GM12878 (cell line): ENCODE results near the gene CEBPB. TPM values are rescaled to one million over a fixed set of nuclear protein-coding genes. Genes with fewer than 3 reads are reported as not detected.

Source experiments
- CHD2 ChIP-seq: IDR thresholded peaks from 2 replicates; pipeline ENCODE4 v1.6.1; 2011; ENCODE audit warnings: low read depth, low read length, improper control_type of control experiment, borderline replicate concordance
- KLF5 ChIP-seq: fragments of 450-650 bp; IDR thresholded peaks from 2 replicates; pipeline ENCODE4 v1.6.1; 2014; ENCODE audit warnings: mild to moderate bottlenecking; ENCODE audit not compliant: partially characterized antibody
- RBBP5 ChIP-seq: fragments of 200-600 bp; sonication (generic); conservative IDR thresholded peaks from 2 replicates; pipeline ENCODE4 v1.6.1; 2016
- SMAD5 ChIP-seq: IDR thresholded peaks from 2 replicates; pipeline ENCODE4 v1.6.1; 2016; ENCODE audit warnings: antibody characterized with exemption, low read depth
- polyA plus RNA-seq, 11 experiments: library from polyadenylated mRNA; depleted of rRNA in 4 of 11; unstranded in 6 of 11; stranded (reverse) in 5 of 11; fragments of >200 nt; fragmentation: Nextera tagmentation in 4 of 11; fragmentation: Illumina TruSeq in 1 of 11; extraction: Ambion mirVana in 4 of 11; extraction: Trizol in 1 of 11; gene quantifications; 1 replicate in 1 of 11; 2 replicates in 10 of 11; pipeline versions ENCODE4 v1.2.1 to v1.2.3, GENCODE V29; 2011 to 2016; ENCODE audit warnings: inconsistent platforms in 2 of 11, missing spikeins in 2 of 11, low read depth in 1 of 11
- total RNA-seq, 4 experiments: library from RNA; depleted of rRNA in 3 of 4; stranded (reverse); fragments of >200 nt in 3 of 4; fragmentation: Illumina TruSeq in 1 of 4; extraction: Trizol in 1 of 4; gene quantifications; 2 replicates each; pipeline versions ENCODE4 v1.2.1 to v1.2.3, GENCODE V29; 2013 to 2021
- TF ChIP-seq, protein P1 (sequence below): fragments of 450-650 bp; IDR thresholded peaks from 2 replicates; pipeline ENCODE4 v1.6.1; 2017; ENCODE audit warnings: mild to moderate bottlenecking, moderate library complexity
- TF ChIP-seq, protein P2 (sequence below): fragments of 450-650 bp; IDR thresholded peaks from 2 replicates; pipeline ENCODE4 v1.6.1; 2017; ENCODE audit warnings: borderline replicate concordance

The CEBPB gene
- total and polyA plus RNA-seq, 10 of the 15 experiments (the other 5 are each of a cell fraction or from before 2014, with no cell fraction given) = 0.18 to 8.8 (median 1.6) TPM

DNA sequence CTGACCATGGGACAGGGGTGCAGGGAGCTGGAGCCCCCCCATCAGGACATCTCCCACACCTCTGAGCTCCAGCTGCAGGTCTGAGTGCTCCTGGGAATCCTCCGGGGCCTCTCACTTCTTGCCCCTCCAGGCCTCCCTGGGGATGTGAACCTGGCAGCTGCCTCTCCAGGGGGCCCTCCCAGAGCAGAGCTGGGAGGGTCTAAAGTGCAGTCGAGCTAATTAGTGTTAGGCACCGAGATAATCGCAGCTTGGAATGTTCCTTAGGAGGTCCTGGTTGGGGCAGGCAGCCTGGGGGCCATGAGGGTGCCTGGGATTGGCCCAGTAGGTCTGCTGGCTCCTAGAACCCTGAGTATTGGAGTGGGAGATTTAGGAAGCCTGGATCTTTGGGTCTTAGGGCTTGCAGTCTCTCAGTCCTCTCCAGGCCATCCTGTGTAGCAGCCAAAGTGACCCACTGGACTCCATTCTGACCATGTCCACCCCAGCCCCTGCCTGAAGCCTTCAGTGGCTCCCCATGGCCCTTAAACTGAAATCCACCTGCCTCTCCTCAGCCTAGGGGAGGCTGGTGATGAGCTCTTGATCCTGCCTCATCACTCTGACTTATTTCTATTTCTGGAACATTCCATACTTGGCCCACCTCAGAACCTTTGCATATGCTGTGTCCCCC is 26.0 kb downstream of the CEBPB start (continued):
- TF ChIP-seq, protein P1, sequence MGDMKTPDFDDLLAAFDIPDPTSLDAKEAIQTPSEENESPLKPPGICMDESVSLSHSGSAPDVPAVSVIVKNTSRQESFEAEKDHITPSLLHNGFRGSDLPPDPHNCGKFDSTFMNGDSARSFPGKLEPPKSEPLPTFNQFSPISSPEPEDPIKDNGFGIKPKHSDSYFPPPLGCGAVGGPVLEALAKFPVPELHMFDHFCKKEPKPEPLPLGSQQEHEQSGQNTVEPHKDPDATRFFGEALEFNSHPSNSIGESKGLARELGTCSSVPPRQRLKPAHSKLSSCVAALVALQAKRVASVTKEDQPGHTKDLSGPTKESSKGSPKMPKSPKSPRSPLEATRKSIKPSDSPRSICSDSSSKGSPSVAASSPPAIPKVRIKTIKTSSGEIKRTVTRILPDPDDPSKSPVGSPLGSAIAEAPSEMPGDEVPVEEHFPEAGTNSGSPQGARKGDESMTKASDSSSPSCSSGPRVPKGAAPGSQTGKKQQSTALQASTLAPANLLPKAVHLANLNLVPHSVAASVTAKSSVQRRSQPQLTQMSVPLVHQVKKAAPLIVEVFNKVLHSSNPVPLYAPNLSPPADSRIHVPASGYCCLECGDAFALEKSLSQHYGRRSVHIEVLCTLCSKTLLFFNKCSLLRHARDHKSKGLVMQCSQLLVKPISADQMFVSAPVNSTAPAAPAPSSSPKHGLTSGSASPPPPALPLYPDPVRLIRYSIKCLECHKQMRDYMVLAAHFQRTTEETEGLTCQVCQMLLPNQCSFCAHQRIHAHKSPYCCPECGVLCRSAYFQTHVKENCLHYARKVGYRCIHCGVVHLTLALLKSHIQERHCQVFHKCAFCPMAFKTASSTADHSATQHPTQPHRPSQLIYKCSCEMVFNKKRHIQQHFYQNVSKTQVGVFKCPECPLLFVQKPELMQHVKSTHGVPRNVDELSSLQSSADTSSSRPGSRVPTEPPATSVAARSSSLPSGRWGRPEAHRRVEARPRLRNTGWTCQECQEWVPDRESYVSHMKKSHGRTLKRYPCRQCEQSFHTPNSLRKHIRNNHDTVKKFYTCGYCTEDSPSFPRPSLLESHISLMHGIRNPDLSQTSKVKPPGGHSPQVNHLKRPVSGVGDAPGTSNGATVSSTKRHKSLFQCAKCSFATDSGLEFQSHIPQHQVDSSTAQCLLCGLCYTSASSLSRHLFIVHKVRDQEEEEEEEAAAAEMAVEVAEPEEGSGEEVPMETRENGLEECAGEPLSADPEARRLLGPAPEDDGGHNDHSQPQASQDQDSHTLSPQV = no peak
- TF ChIP-seq, protein P2, sequence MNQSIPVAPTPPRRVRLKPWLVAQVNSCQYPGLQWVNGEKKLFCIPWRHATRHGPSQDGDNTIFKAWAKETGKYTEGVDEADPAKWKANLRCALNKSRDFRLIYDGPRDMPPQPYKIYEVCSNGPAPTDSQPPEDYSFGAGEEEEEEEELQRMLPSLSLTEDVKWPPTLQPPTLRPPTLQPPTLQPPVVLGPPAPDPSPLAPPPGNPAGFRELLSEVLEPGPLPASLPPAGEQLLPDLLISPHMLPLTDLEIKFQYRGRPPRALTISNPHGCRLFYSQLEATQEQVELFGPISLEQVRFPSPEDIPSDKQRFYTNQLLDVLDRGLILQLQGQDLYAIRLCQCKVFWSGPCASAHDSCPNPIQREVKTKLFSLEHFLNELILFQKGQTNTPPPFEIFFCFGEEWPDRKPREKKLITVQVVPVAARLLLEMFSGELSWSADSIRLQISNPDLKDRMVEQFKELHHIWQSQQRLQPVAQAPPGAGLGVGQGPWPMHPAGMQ = no peak
- TF ChIP-seq RBBP5 = no peak
- TF ChIP-seq KLF5 = no peak
- no peak for TF ChIP-seq CHD2
- TF ChIP-seq SMAD5 = no peak
- TF ChIP-seq, all 136 proteins: peak for 0
